HUES6 (cell line): Measurements from ENCODE around the gene KIF6.
"Not testable (repeated sequence)": the region's sequence is repeated elsewhere in the genome, so short reads cannot be mapped to it uniquely, and the experiment has no call there.

Source experiments
- H3K27ac ChIP-seq: 2 replicates; pipeline ENCODE4 v1.7.0; 2013; ENCODE audit warnings: low read depth, mild to moderate bottlenecking, low read length, inconsistent platforms
- H3K27me3 ChIP-seq: 2 replicates; pipeline ENCODE4 v1.6.1; 2013; ENCODE audit warnings: low read length; ENCODE audit not compliant: control insufficient read depth, insufficient read depth
- H3K36me3 ChIP-seq: 2 replicates; pipeline ENCODE4 v1.6.1; 2013; ENCODE audit warnings: low read length; ENCODE audit not compliant: control insufficient read depth, insufficient read depth
- H3K4me1 ChIP-seq: 2 replicates; pipeline ENCODE4 v1.6.1; 2013; ENCODE audit warnings: low read length; ENCODE audit not compliant: control insufficient read depth, insufficient read depth
- H3K4me3 ChIP-seq: 2 replicates; pipeline ENCODE4 v1.5.1; 2013; ENCODE audit warnings: low read depth, low read length
- H3K9ac ChIP-seq: one replicate; pipeline ENCODE4 v1.6.1; 2013; ENCODE audit warnings: mild to moderate bottlenecking, low read length
- H3K9me3 ChIP-seq: 2 replicates; pipeline ENCODE4 v1.6.1; 2013; ENCODE audit warnings: low read depth, low read length; ENCODE audit not compliant: control insufficient read depth, insufficient read depth

Gene KIF6

DNA sequence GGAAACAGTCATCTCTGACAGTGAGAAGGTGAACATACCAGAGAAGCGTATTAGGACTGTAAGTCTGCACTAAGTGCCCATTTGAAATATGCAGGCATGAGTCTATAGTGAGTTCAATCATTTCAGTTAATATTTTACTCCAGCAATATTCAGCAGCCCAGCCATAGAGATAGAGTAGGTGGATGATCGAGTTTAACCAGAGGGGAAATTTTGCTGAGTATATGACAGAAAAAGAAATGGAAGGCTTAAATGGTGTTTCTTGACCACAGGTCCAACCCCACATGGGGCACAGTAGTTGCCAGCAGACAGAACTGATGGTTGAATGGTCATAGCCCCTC, 39.8 kb downstream of the KIF6 start:
- Histone ChIP-seq H3K27me3 (no peaks in the 10 kb centered on the region), H3K27ac (no peak overlapping the region), H3K36me3 (no peaks in the 10 kb centered on the region), H3K9ac (no peak overlapping the region), H3K4me1 (0 out of 2 replicates have a peak, but pooled peaks cover 5% of the 10 kb centered on the region), H3K9me3 (no peaks in the 10 kb centered on the region), H3K4me3 (no peak overlapping the region)

DNA sequence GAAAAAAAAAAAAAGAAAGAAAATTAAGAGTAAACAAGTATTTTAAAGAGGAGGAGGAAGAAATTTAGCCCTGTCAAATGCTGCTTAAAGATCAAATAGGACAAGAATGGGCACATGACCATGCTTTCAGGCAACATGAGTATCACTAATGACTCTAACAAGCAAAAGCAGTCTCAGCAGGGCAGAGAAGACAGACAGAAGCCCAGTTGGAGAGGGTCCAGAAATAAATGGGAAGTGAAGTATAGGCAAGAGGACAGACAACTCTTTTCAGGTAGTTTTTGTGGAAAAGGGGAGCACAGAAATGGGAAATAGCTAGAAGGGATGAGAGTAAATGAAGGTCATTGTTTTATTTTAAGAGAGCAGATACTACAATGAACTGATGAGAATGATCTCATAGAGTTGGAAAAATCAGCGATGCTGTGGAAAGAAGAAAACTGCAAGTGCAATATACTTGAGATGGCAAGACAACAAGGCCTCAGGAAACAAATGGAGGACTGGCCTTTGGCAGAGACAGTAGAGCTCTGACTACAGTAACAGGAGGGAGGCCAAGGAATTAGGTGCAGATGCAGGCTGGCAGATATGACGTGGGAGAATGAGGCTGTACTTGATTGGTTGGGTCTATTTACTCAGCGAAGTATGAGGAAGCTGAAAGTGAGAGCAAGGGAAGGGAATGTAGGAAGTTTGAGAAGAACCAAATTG, 40.3 kb downstream of the KIF6 start:
- H3K27me3 ChIP-seq, result no peaks in the 10 kb centered on the region
- 0 out of 2 replicates have a peak, but pooled peaks cover 5% of the 10 kb centered on the region for H3K4me1 ChIP-seq
- H3K27ac ChIP-seq, result no peak overlapping the region
- H3K9me3 ChIP-seq, result no peaks in the 10 kb centered on the region
- no peak overlapping the region for H3K9ac ChIP-seq
- H3K36me3 ChIP-seq, result no peaks in the 10 kb centered on the region
- H3K4me3 ChIP-seq, result no peak overlapping the region

GRCh38 chr6:39681674-39682121, 43.5 kb downstream of the KIF6 start:
- no peaks in the 10 kb centered on the region for H3K4me1 ChIP-seq

GRCh38 chr6:39678914-39679313, 46.3 kb downstream of the KIF6 start:
- H3K4me1 ChIP-seq, result no peaks in the 10 kb centered on the region
- H3K27ac ChIP-seq, result no peak overlapping the region
- H3K36me3 ChIP-seq, result no peaks in the 10 kb centered on the region
- no peak overlapping the region for H3K4me3 ChIP-seq
- H3K27me3 ChIP-seq, result no peaks in the 10 kb centered on the region
- H3K9ac ChIP-seq, result no peak overlapping the region
- 0 out of 2 replicates have a peak, but pooled peaks cover 7% of the 10 kb centered on the region for H3K9me3 ChIP-seq

More at GRCh38 chr6:39681674-39682121, 43.5 kb downstream of the KIF6 start:
- no peaks in the 10 kb centered on the region for H3K27me3 ChIP-seq
- no peak overlapping the region for H3K9ac ChIP-seq
- no peak overlapping the region for H3K27ac ChIP-seq
- H3K36me3 ChIP-seq, result no peaks in the 10 kb centered on the region
- no peak overlapping the region for H3K4me3 ChIP-seq
- H3K9me3 ChIP-seq, result no peaks in the 10 kb centered on the region

DNA sequence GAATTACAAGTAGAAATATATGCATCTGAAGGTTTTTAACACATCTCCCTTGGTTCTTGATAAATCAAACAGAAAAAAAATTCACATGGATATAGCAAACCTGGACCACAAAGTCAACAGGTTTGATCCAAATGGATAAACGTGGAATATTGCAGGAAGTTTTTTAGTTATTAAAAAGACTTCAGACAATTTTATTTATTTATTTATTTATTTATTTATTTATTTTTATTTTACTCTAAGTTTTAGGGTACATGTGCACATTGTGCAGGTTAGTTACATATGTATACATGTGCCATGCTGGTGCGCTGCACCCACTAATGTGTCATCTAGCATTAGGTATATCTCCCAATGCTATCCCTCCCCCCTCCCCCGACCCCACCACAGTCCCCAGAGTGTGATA, 47.9 kb downstream of the KIF6 start:
- H3K27me3 ChIP-seq, H3K27ac ChIP-seq, H3K9ac ChIP-seq, H3K4me1 ChIP-seq, H3K36me3 ChIP-seq, H3K4me3 ChIP-seq: not testable (repeated sequence)
- H3K9me3 ChIP-seq, result peaks cover 14% of the 10 kb centered on the region

GRCh38 chr6:39670519-39670918, 54.7 kb downstream of the KIF6 start:
- Histone ChIP-seq H3K4me1 (peaks cover 17% of the 10 kb centered on the region), H3K9me3 (peaks cover 14% of the 10 kb centered on the region), H3K36me3 (no peaks in the 10 kb centered on the region), H3K27ac (no peak overlapping the region), H3K4me3 (no peak overlapping the region), H3K9ac (no peak overlapping the region), H3K27me3 (no peaks in the 10 kb centered on the region)

- Histone ChIP-seq H3K27me3 (no peaks in the 10 kb centered on the region), H3K9me3 (peaks cover 11% of the 10 kb centered on the region), H3K9ac (no peak overlapping the region), H3K36me3 (no peaks in the 10 kb centered on the region), H3K4me3 (no peak overlapping the region), H3K4me1 (peaks cover 17% of the 10 kb centered on the region), H3K27ac (no peak overlapping the region)
These were observed 55.2 kb downstream of the KIF6 start for GRCh38 chr6:39669973-39670342.

- Histone ChIP-seq H3K9me3 (peaks cover 11% of the 10 kb centered on the region), H3K9ac (no peak overlapping the region), H3K27me3 (no peaks in the 10 kb centered on the region), H3K27ac (no peak overlapping the region), H3K4me3 (no peak overlapping the region), H3K4me1 (peaks cover 17% of the 10 kb centered on the region), H3K36me3 (no peaks in the 10 kb centered on the region)
These were observed 55.8 kb downstream of the KIF6 start for GRCh38 chr6:39669207-39669972.

DNA sequence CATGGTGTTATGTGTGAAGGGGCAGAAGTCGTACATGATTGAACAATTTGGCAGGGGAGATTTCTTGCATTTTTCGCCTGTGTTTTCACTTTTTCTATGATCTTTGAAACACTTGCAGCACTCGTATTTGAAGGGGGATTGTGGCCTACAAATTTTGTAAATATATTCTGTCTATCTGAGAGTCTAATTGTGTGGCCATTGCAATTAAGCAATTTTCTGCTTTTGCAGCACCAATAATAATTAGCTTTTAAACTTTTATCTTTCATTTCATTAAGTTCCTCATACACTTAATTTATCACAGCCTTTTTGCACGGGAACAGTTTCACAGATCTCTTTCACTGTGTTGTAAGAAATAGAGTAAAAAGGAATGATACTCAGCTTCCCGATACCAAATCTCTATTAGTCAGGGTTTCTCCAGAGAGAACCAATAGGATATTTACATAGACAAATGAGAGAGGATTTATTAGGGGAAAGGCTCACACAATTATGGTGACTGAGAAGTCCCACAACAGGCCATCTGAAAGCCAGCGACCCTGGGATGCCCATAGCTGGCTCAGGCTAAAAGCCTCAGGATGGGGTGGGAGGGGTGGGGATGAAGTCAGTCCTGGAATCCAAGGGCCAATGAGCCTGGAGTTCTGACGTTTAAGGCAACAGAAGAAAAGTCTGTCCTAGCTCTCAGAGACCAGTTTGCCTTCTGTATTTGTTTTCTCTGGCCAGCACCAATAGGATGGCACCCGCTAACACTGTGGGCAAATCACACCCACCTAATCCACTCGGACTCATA, 58.3 kb downstream of the KIF6 start:
- Histone ChIP-seq H3K4me3 (no peak overlapping the region), H3K9ac (no peak overlapping the region), H3K9me3 (no peaks in the 10 kb centered on the region), H3K36me3 (no peaks in the 10 kb centered on the region), H3K27ac (no peak overlapping the region), H3K27me3 (no peaks in the 10 kb centered on the region), H3K4me1 (peaks cover 17% of the 10 kb centered on the region)

DNA sequence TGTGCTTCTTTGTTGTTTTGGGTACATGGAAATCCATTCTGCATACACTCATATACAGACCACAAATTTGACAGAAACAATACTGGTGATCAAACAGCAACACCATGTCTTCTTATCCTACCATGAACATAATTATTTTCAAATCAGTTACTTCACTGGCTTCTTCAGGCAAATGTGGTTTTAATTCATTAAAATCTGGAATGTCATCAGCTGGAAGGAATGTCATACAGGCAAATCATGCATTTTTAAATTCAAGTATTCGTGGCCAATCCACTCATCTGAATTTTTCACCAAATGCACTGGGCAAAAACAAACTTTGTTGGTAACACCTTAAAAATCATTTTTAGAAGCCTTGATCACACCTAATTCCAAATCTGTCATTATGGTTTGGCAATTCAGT, 59.3 kb downstream of the KIF6 start:
- Histone ChIP-seq H3K9ac (no peak overlapping the region), H3K4me3 (no peak overlapping the region), H3K27me3 (no peaks in the 10 kb centered on the region), H3K36me3 (no peaks in the 10 kb centered on the region), H3K4me1 (peaks cover 17% of the 10 kb centered on the region), H3K27ac (no peak overlapping the region), H3K9me3 (no peaks in the 10 kb centered on the region)

DNA sequence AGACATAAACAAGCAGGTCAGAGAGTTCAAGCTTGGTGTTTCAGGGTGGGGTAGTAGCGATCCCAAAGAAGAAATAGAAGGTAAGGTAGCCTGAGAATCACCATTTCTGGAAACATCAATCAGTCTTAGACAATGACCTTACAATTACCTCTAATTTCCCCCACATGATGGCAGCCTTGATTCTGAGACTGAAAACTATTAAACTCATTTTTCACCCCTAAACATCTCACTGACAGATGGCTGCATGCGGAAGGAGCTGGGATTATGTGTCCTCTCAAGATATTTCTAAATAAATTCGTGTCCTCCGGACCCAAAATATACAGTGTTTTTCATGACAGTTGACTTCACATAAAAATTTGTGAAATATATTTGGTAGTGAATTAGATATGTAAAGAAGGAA, 61.0 kb downstream of the KIF6 start:
- Histone ChIP-seq H3K27me3 (no peaks in the 10 kb centered on the region), H3K27ac (no peak overlapping the region), H3K9me3 (0 out of 2 replicates have a peak, but pooled peaks cover 4% of the 10 kb centered on the region), H3K9ac (no peak overlapping the region), H3K4me1 (peaks cover 8% of the 10 kb centered on the region), H3K36me3 (no peaks in the 10 kb centered on the region), H3K4me3 (no peak overlapping the region)
